Activated gamma-delta T cell (primary cell): Measurements from ENCODE around the gene EFHD2.

Experiments
- DNase-seq: peaks from one replicate; lab custom pipeline; 2025; lab: John Stamatoyannopoulos, UW

EFHD2 gene

DNA sequence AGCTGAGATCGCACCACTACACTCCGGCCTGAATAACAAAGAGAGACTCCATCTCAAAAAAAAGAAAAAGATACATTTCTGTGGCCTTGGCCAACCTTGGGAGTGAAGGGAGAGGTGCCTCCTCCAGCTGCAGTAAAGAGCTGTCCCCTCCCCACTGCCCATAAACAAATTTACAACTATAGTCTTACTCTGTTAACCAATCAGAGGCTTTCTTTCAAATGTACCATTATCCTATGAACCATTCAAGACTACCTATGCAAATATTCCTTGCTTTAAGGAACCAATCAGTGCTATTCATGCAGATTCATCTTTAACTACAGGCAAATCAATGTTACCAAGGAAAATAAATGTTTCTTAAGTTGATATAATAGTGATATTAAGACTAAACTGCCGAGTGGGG lies 67.2 kb downstream of the EFHD2 start:
- no peak for DNase-seq

DNA sequence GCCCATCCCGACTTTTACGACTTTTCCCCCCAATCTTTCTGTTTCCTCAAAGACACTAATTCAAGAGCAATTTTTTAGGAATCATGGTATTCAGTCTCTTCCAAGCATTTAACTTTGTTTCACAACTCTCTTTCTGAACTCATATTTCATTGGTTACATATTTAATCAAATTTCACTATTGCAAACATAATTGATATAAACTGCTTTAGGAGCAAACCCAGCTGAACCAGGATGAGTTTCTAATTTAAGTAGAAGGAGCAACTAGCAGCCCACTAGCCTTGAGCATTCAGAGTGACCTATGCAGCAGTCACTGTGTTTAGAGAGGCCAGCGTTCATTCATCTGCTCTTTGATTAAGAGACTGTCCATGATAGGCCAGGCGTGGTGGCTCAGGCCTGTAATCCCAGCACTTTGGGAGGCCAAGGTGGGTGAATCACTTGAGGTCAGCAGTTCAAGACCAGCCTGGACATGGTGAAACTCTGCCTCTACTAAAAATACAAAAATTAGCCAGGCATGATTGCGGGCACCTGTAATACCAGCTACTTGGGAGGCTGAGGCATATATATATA lies 68.0 kb downstream of the EFHD2 start:
- no peak for DNase-seq
